ENCODE data around the gene PCDHA5.

DNA sequence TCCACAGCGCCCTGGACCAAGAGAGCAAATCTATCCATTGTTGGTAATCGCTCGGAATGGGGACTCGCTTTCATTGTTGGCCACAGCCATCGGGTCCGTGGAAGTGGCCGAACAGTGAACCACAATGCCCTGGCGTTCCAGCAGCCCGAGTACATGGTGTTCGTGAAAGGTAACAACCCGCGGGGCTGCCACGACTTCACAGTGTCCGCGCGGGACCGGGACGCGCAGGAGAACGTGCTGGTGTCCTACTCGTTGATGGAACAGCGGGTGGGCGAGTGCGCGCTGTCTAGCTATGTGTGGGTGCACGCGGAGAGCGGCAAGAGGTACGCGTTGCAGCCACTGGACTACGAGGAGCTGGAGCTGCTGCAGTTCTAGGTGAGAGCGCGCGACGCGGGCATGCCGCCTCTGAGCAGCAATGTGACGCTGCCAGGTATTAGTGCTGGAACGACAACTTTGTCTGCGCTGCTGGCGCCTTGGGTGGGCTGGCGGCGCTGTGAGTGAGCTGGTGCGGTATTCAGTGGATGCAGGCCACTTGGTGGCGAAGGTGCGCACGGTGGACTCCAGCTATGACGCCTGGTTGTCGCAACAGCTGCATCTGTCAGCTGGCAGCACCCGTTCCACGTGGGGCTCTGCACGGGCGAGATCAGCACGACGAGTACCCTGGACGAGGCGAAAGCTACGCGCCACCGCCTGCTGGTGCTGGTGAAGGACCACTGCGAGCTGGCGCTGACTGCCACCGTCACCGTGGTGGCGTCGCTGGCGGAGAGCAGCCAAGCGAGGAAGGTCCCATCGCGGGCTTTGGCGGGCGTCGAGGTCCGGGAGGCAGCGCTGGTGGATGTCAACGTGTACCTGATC lies 41.3 kb downstream of the PCDHA5 start:
- no peak for TF ChIP-seq POLR2A (IDR thresholded peaks at IDR 0.05)
- no peak for TF ChIP-seq CTCF (IDR thresholded peaks at IDR 0.05)

All from lower leg skin (tissue), 3 donors.